Neural cell (in vitro differentiated cells): ENCODE measurements around the gene RNPEP.

Experiments
- CTCF ChIP-seq: fragments of 450-650 bp; IDR thresholded peaks from 2 replicates; pipeline ENCODE4 v1.5.1; 2014; ENCODE audit warnings: antibody characterized with exemption, mild to moderate bottlenecking, moderate library complexity; ENCODE audit not compliant: poor library complexity, severe bottlenecking
- POLR2AphosphoS5 ChIP-seq: IDR thresholded peaks from 2 replicates; pipeline ENCODE4 v1.6.1; 2012
- RAD21 ChIP-seq: fragments of 450-650 bp; conservative IDR thresholded peaks from 2 replicates; pipeline ENCODE4 v1.6.1; 2014; ENCODE audit warnings: antibody characterized with exemption, mild to moderate bottlenecking, moderate library complexity
- SMC3 ChIP-seq: fragments of 450-650 bp; conservative IDR thresholded peaks from 2 replicates; pipeline ENCODE4 v1.6.1; 2014; ENCODE audit warnings: antibody characterized with exemption, mild to moderate bottlenecking, moderate library complexity; ENCODE audit not compliant: poor library complexity

DNA sequence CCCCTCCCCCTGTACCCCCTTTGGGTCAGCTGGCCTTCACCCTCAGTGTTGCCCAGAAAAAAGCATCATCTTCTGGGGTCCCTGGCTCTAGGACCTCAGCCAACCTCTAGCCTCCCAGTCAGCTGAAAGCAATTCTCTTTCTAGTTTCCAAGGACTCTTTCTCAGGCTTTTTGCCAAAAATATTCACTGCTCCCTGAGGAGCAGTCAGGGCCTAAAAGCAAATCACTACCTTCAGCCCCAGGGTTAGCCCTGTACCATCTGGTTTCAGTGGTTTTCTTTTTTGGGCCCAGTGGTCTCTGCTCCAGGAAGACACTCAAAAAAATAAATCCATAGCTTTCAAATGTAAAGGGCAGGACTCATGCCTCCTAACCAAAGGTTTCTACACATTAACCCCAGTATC is 33.0 kb upstream of the RNPEP start:
- TF ChIP-seq CTCF: no peak
- no peak for TF ChIP-seq RAD21
- TF ChIP-seq POLR2AphosphoS5: no peak
- TF ChIP-seq SMC3: no peak
